ENCODE results near the gene MAZ.

GRCh38 chr16:29811170-29811895 lies 5.0 kb downstream of the MAZ start:
- TF ChIP-seq ZFX (IDR thresholded peaks at IDR 0.05; ENCODE audit: borderline replicate concordance): no peak
- TF ChIP-seq, protein P1, sequence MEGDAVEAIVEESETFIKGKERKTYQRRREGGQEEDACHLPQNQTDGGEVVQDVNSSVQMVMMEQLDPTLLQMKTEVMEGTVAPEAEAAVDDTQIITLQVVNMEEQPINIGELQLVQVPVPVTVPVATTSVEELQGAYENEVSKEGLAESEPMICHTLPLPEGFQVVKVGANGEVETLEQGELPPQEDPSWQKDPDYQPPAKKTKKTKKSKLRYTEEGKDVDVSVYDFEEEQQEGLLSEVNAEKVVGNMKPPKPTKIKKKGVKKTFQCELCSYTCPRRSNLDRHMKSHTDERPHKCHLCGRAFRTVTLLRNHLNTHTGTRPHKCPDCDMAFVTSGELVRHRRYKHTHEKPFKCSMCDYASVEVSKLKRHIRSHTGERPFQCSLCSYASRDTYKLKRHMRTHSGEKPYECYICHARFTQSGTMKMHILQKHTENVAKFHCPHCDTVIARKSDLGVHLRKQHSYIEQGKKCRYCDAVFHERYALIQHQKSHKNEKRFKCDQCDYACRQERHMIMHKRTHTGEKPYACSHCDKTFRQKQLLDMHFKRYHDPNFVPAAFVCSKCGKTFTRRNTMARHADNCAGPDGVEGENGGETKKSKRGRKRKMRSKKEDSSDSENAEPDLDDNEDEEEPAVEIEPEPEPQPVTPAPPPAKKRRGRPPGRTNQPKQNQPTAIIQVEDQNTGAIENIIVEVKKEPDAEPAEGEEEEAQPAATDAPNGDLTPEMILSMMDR (IDR thresholded peaks at IDR 0.05): no peak

Data from 22Rv1 (cell line).